Stimulated activated CD8-positive, alpha-beta memory T cell treated with anti-CD3 and anti-CD28 coated beads, Interleukin-15, amount 100 ng/mL, for 48 hours (primary cell): ENCODE results near the gene TMUB1.

Source experiments
- DNase-seq, 2 donors: peaks; one replicate each; pipeline ENCODE4 v3.0.0-alpha.2; 2020; ENCODE audit warnings: low read depth in 2 of 2

TMUB1 gene

GRCh38 chr7:151121380-151122170 lies 38.3 kb upstream of the TMUB1 start:
- no peak for DNase-seq

DNA sequence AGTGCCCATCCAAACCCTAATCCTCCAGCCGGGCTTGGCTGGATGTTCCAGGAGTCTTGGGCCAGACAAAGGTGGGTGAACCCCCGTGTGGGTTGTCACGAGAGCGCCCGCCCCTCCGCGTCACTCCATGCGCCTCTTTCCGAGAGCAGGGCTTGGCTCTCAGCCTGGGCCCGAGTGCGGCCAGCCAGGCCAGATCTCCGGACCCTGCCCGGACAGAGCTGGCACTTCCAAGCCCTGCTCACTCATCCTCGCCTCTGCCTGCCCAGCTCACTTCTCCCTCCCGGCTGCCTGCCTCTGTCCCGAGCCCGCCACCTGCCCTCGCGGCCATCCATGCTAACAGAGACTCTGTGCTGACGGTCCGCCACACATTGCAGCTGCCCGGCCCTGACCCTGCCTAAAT lies 37.6 kb upstream of the TMUB1 start:
- DNase-seq, result no peak

DNA sequence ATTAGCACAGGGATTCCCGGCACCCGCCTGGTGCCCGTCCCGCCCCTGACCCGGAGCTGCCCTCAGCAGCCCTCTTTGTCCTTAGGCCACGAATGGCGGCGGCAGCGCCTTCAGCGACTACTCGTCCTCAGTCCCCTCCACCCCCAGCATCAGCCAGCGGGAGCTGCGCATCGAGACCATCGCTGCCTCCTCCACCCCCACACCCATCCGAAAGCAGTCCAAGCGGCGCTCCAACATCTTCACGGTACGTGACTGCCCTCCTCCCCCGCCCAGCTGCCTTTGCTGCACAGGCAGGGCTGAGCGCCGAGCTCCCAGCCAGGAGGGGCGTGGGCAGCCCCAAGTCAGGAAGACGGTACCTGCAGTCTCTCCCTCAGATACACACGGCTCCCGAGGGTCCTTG lies 36.6 kb upstream of the TMUB1 start:
- no peak for DNase-seq

GRCh38 chr7:151119055-151119415 lies 35.7 kb upstream of the TMUB1 start:
- no peak for DNase-seq

- no peak for DNase-seq
Observed at GRCh38 chr7:151118108-151119054, 35.1 kb upstream of the TMUB1 start.

DNA sequence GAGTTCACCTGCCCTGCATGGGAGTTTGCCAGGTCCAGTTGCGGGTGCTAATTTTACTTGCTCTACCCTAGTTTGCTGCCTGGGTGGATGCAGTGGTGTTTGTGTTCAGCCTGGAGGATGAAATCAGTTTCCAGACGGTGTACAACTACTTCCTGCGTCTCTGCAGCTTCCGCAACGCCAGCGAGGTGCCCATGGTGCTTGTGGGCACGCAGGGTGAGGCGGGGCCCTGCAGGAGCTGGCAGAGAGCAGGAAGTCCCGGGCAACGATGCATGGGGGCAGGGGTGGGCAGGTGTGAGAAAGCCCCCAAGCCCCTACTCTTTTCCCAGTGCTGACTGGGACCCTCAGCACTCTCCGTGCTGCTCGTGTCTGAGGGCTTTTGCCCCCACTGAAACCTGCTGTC lies 34.3 kb upstream of the TMUB1 start:
- no peak for DNase-seq

DNA sequence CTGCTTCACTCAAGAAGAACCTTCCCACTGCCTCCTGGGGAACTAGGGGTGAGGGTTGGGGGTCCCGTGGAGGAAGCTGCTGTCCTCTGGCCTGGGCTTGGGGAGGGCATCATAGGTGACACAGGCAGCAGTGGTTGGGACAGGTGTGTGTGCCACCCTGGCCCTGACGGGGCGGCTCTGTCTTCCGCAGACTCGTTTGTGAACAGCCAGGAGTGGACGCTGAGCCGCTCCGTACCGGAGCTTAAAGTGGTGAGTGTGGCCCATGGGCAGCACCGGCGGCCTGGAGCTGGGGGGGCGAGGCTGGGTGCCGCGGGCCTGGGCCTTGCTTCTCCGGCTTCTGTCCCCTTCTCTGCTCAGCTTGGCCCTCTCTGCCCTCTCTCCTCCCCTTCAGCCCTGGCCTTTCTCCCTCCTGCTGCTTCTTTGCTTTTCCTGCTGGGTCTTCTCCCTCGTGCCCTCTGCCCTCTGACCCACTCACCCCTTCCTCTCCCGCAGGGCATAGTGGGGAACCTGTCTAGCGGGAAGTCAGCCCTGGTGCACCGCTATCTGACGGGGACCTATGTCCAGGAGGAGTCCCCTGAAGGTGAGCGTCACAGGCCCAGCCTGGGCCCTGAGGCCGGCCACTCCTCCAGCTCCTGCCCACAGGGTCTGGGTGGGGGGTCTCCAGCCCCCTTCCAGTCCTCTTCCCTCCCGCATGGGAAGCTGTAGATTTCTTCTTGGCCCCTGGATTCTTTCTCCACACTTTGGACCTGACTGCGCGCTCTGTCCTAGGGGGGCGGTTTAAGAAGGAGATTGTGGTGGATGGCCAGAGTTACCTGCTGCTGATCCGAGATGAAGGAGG lies 33.5 kb upstream of the TMUB1 start:
- DNase-seq, result no peak

- no peak for DNase-seq
Observed at GRCh38 chr7:151115836-151116418, 32.6 kb upstream of the TMUB1 start.

DNA sequence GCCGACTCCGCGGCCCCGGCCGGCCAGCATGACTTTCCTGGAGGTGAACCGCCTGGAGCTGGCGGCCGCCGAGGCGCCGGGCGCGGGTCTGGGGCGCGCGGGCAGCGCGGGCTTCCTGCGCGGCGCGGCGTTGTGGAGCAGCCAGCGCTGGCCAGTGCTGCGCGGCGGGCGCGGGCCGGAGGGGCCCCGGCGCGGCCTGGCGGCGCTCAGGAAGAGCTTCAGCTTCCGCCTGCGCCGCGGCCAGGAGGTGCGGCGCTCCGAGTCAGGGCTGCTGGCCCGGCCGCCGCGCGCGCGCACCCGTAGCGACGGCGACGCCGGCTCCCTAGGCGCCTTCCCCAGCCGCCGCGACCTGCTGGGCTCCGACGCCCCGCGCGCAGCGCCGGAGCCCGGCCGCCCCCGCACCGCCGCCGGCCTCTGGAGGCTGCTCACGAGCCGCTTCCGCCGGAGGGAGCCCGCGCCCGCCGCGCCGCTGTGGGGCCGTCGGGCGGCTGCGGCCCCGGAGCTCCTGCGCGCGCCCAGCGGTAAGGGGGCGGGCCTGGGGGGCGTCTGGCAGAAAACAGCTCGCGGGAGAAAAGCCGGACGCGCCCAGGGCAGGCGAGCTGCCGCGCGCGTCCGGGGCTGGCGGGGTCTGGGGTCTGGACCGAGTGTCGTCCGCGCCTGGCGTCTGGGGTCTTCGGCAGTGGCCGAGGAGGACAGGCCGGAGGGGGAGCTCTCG lies 32.0 kb upstream of the TMUB1 start:
- peak; percentile 20 to 27 for DNase-seq

DNA sequence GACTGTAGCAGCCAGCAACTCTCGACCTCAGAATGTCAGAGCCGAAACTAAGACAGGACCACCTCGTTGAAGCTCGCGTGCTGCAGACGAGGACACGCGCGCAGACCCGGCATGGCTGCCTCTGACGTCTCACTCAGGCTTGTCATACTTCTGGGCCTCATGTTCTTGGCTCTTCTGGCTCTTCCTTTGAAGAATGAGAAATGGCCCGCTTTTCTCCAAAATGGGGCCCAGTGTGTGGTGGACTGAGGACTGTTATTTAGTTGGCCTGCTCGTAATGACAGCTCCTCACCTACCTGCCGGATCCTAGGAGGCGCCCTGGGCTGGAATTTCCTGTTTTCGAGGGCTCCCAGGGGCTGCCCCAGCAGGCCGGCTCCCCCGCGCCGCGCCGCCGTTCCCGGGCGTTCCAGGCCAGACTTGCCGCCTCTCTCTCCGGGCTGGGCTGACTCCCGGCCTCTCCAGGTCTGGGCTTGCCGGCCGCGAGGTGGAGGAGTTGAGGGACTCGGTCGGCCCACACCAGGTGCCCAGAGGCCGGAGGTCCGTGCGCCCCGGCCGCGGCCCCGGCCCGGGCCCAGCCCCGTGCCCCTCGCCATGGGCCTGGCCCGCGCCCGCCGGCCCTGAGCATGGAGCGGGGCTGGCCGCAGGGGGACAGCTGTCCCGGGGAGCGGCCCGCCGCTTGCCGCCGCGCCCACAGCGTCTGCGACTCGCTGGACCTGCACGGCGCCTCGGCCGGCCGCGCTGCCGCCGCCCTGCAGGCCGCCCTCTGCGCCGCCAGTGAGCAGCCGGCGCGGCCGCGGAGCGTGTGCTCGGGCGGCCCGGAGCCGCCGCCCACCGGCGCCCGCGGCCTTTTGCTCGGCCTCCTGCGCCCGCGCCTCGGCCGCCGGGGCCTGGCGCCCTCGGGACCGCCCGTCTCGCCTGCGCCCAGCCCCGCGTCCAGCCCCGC lies 31.1 kb upstream of the TMUB1 start:
- DNase-seq, result no peak

DNA sequence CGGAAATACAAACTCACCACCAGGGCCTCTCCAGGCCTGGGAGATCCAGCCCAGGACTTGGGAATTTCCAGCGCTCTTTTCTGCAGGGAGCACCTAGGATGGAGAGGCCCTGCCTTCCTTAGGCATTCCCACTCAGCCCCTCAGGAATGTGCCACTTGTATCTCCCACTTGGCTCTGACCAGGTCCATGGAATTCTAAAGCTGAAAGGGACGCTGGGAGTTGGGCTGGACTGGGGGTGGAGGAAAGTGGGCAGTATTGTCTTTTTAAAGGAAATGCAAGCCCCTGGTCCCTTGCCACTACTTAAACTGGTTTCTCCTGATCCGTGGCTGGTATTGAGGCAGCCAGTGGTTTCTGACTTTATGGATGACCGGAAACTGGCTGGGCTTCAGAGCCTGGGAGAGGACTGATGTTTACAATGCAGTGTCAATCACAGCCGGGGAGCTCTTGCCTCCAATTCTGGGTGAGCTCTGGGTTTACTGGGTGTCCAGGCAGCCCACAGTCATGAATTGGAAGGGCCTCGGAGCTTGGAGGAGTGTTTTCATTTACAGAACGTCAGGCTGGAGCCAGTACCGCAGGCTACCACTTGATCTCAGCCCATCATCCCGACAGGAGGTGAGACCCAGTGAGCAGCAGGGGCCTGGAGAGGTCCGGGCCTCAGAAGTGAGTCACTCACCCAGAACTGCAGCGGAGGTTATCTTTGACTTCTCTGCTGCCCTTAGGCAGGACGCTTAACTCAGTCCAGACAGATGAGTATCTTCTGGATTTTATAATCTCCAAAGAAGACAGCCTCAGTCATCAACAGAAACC lies 30.3 kb upstream of the TMUB1 start:
- no peak for DNase-seq

- DNase-seq, result peak; percentile 41 to 51
Observed at GRCh38 chr7:151110941-151111645, 27.8 kb upstream of the TMUB1 start.

GRCh38 chr7:151110236-151110940 lies 27.1 kb upstream of the TMUB1 start:
- DNase-seq, result no peak

- no peak for DNase-seq
Observed at GRCh38 chr7:151109094-151110048, 26.1 kb upstream of the TMUB1 start.

DNA sequence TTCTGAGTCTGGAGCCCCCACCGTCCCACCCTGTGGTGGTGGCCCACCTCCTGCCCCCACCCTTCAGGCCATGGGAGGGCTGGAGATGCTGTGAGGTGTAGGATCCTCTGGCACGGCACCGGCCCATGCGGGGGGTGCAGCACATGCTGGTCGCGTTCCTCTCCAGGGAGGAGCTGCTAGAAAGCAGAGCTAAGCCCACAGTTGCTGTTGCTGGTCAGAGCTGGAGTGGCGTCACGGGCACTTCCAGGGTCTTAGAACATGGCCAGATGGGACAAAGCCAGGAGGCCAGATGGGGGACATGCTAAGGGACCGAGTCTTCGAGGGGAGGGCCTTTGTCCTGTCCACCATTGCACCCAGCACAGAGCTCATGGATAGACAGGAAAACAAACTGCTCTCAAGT lies 24.6 kb upstream of the TMUB1 start:
- DNase-seq, result no peak

GRCh38 chr7:151104411-151105235 lies 21.3 kb upstream of the TMUB1 start:
- no peak for DNase-seq
